ENCODE measurements around the gene ATAD2B.

DNA sequence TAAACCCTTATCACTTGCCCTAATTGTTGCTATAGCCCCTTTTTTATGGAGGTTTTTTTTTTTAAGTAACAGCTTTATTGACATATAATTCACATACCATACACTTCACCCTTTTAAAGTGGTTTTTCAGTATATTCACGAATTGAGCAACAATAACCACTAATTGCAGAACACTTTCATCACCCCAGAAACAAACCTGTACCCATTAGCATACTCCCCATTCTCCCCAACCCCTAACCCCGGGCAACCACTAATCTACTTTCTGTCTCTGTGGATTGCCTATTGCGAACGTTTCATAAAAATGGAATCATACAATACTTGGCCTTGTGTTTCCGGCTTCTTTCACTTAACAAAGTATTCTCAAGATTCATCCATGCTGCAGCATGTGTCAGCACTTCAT, 213.6 kb downstream of the ATAD2B start:
- TF ChIP-seq, protein P1, sequence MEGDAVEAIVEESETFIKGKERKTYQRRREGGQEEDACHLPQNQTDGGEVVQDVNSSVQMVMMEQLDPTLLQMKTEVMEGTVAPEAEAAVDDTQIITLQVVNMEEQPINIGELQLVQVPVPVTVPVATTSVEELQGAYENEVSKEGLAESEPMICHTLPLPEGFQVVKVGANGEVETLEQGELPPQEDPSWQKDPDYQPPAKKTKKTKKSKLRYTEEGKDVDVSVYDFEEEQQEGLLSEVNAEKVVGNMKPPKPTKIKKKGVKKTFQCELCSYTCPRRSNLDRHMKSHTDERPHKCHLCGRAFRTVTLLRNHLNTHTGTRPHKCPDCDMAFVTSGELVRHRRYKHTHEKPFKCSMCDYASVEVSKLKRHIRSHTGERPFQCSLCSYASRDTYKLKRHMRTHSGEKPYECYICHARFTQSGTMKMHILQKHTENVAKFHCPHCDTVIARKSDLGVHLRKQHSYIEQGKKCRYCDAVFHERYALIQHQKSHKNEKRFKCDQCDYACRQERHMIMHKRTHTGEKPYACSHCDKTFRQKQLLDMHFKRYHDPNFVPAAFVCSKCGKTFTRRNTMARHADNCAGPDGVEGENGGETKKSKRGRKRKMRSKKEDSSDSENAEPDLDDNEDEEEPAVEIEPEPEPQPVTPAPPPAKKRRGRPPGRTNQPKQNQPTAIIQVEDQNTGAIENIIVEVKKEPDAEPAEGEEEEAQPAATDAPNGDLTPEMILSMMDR (IDR thresholded peaks at IDR 0.05): no peak
- no peak for TF ChIP-seq POLR2A (IDR thresholded peaks at IDR 0.05)
